Measurements from ENCODE around the gene CLTA. TPM values are rescaled to one million over a fixed set of nuclear protein-coding genes. Genes with fewer than 3 reads are reported as not detected.
"Not testable (repeated sequence)": the region's sequence is repeated elsewhere in the genome, so short reads cannot be mapped to it uniquely, and the experiment has no call there.

CLTA gene
- total RNA-seq, 1 donor from 2014 or later = 60.4 TPM

DNA sequence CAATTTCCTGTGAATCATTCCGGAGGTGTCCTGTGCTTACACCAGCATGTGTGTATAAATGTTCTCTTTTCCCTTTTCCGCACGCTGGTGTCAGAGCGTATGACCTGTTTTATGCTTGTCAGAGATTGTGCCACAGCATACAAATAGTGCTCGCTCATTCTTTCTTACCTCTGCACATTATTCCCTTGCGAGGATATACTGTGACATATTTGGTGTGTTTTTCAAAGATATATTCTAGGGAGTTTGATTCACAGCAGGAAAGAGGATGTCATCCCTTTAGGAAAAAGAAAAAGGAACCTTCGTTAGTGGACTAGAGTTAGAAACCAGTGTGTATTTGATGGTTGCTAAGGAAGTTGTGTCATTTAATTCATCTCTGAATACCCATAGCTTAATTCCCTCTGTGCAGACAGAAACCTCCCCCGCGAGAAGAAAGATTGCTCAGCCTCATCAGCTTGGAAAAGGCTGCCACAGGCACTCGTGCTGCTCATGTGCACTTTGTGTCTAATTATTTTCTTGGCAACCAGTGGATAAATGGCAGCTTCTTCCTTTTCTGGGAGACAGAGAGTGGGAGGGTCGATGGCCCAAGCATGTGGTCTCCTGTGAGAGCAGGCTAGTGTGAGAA is 36.3 kb upstream of the CLTA start:
- Histone ChIP-seq H3K36me3 (no peaks in the 10 kb centered on the region), H3K4me3 (no peak overlapping the region), H3K27ac (replicated peaks) (peak overlapping the region; percentile 73), H3K9me3 (replicated peaks) (peaks cover 6% of the 10 kb centered on the region), H3K27me3 (ENCODE audit: low read depth) (no peaks in the 10 kb centered on the region), H3K4me1 (peaks cover 44% of the 10 kb centered on the region)
- no peak for DNase-seq
- intact Hi-C loops (cut with micrococcal nuclease) = no loop called here
- no peak for TF ChIP-seq CTCF (IDR thresholded peaks at IDR 0.05; ENCODE audit: borderline replicate concordance)

- DNase-seq = no peak
- intact Hi-C loops (cut with micrococcal nuclease) = no loop called here
- Histone ChIP-seq H3K9me3 (replicated peaks) (peaks cover 6% of the 10 kb centered on the region), H3K27ac (replicated peaks) (no peak overlapping the region), H3K4me3 (no peak overlapping the region), H3K27me3 (ENCODE audit: low read depth) (no peaks in the 10 kb centered on the region), H3K36me3 (no peaks in the 10 kb centered on the region), H3K4me1 (peaks cover 37% of the 10 kb centered on the region)
- no peak for TF ChIP-seq CTCF (IDR thresholded peaks at IDR 0.05; ENCODE audit: borderline replicate concordance)
Measured at GRCh38 chr9:36156116-36156515, 34.6 kb upstream of the CLTA start.

- Histone ChIP-seq H3K27ac (replicated peaks) (peak overlapping the region; percentile 85), H3K4me3 (no peak overlapping the region), H3K9me3 (replicated peaks) (peaks cover 6% of the 10 kb centered on the region), H3K4me1 (peaks cover 30% of the 10 kb centered on the region), H3K36me3 (no peaks in the 10 kb centered on the region), H3K27me3 (ENCODE audit: low read depth) (no peaks in the 10 kb centered on the region)
- DNase-seq = no peak
- intact Hi-C loops (cut with micrococcal nuclease) = no loop called here
- TF ChIP-seq CTCF (IDR thresholded peaks at IDR 0.05; ENCODE audit: borderline replicate concordance) = no peak
Measured at GRCh38 chr9:36158122-36158521, 32.6 kb upstream of the CLTA start.

- TF ChIP-seq CTCF (IDR thresholded peaks at IDR 0.05; ENCODE audit: borderline replicate concordance) = no peak
- Histone ChIP-seq H3K27ac (replicated peaks) (peak overlapping the region; percentile 85), H3K4me1 (peaks cover 37% of the 10 kb centered on the region), H3K4me3 (no peak overlapping the region), H3K27me3 (ENCODE audit: low read depth) (no peaks in the 10 kb centered on the region), H3K9me3 (replicated peaks) (peaks cover 6% of the 10 kb centered on the region), H3K36me3 (no peaks in the 10 kb centered on the region)
- intact Hi-C loops (cut with micrococcal nuclease) = no loop called here
- no peak for DNase-seq
Measured at GRCh38 chr9:36158917-36159316, 31.8 kb upstream of the CLTA start.

- H3K4me1 ChIP-seq = peaks cover 31% of the 10 kb centered on the region
- intact Hi-C loops (cut with micrococcal nuclease); H3K4me3 ChIP-seq; H3K27me3 ChIP-seq (ENCODE audit: low read depth); DNase-seq; H3K9me3 ChIP-seq (replicated peaks); H3K36me3 ChIP-seq: not testable (repeated sequence)
- H3K27ac ChIP-seq (replicated peaks) = peak overlapping the region; percentile 85
Measured at GRCh38 chr9:36159509-36159908, 31.2 kb upstream of the CLTA start.

GRCh38 chr9:36160126-36160525 is 30.6 kb upstream of the CLTA start:
- H3K4me1 ChIP-seq = peaks cover 27% of the 10 kb centered on the region
- H3K27ac ChIP-seq (replicated peaks) = peak overlapping the region; percentile 85

More at GRCh38 chr9:36160126-36160525, 30.6 kb upstream of the CLTA start:
- not testable (repeated sequence) for DNase-seq; H3K27me3 ChIP-seq (ENCODE audit: low read depth); H3K4me3 ChIP-seq; H3K9me3 ChIP-seq (replicated peaks); H3K36me3 ChIP-seq
- intact Hi-C loops (cut with micrococcal nuclease) = loop anchor here (5.0 kb wide), 1 partner anchor 58 kb away; no protein-coding TSS in a partner anchor

All from left ventricle myocardium inferior (tissue), 1 donor.